HUES48 (cell line): ENCODE measurements around the gene ATG16L2.
A peak's percentile ranks its signal among the peaks of the same experiment; 100 is the strongest.

Experiments
- H3K27ac ChIP-seq: one replicate; pipeline ENCODE4 v1.7.0; 2013; ENCODE audit warnings: low read depth, low read length, inconsistent platforms
- H3K27me3 ChIP-seq: 2 replicates; pipeline ENCODE4 v1.6.1; 2013; ENCODE audit warnings: mild to moderate bottlenecking, low read length; ENCODE audit not compliant: control insufficient read depth, insufficient read depth
- H3K36me3 ChIP-seq: 2 replicates; pipeline ENCODE4 v1.6.1; 2013; ENCODE audit warnings: low read length; ENCODE audit not compliant: control insufficient read depth, insufficient read depth
- H3K4me1 ChIP-seq: 2 replicates; pipeline ENCODE4 v1.6.1; 2013; ENCODE audit warnings: mild to moderate bottlenecking, low read length; ENCODE audit not compliant: control insufficient read depth, insufficient read depth
- H3K4me3 ChIP-seq: 2 replicates; pipeline ENCODE4 v1.5.1; 2013; ENCODE audit warnings: mild to moderate bottlenecking, low read depth, low read length
- H3K9ac ChIP-seq: 2 replicates; pipeline ENCODE4 v1.6.1; 2013; ENCODE audit warnings: mild to moderate bottlenecking, low read depth, low read length, moderate library complexity
- H3K9me3 ChIP-seq: 2 replicates; pipeline ENCODE4 v1.6.1; 2013; ENCODE audit warnings: low read length; ENCODE audit not compliant: control insufficient read depth, insufficient read depth

Gene ATG16L2

DNA sequence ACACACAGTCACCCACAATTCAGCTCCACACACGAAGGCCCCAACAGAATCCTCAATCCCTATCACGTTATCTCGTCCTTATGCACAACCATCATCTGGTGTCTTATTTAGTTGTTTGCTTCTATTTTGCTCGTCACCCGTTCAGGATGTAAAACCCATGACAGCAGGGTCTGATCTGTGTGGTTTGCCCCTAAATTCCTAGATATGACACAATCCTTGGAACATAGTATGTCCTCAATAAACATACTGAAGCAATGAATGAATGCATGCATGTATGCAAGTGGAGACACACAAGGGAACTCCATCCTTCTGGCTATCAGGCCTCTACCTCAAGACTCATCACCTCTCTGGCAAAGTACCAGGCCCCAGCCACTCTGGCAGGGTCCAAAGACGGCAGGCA lies 40.5 kb upstream of the ATG16L2 start:
- no peaks in the 10 kb centered on the region for H3K27me3 ChIP-seq
- H3K36me3 ChIP-seq = no peaks in the 10 kb centered on the region
- no peak overlapping the region for H3K4me3 ChIP-seq
- H3K9me3 ChIP-seq = no peaks in the 10 kb centered on the region
- H3K27ac ChIP-seq = no peak overlapping the region
- H3K4me1 ChIP-seq = peaks cover 4% of the 10 kb centered on the region
- H3K9ac ChIP-seq = no peak overlapping the region

DNA sequence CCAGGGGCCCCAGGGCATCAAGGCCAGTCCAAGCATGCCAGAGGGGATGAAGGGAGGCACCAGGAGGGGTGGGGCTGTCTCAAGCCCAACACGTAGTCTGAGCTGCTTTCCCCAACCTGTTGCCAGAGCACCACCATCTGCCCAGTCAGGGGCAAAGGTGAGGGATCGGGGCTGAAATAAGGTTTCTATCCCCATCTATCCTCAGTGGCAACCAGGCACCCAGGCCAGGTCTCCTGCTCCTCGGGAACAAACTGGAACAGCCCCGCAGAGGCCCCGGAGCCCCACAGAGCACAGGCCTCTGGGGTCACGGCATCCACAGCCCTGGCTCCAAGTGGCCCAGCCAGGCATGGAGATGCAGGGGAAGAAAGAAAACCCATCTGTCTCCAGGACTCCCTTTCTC lies 39.7 kb upstream of the ATG16L2 start:
- H3K4me3 ChIP-seq = no peak overlapping the region
- no peaks in the 10 kb centered on the region for H3K36me3 ChIP-seq
- H3K9me3 ChIP-seq = no peaks in the 10 kb centered on the region
- no peak overlapping the region for H3K27ac ChIP-seq
- H3K4me1 ChIP-seq = no peaks in the 10 kb centered on the region
- H3K27me3 ChIP-seq = no peaks in the 10 kb centered on the region
- H3K9ac ChIP-seq = no peak overlapping the region

DNA sequence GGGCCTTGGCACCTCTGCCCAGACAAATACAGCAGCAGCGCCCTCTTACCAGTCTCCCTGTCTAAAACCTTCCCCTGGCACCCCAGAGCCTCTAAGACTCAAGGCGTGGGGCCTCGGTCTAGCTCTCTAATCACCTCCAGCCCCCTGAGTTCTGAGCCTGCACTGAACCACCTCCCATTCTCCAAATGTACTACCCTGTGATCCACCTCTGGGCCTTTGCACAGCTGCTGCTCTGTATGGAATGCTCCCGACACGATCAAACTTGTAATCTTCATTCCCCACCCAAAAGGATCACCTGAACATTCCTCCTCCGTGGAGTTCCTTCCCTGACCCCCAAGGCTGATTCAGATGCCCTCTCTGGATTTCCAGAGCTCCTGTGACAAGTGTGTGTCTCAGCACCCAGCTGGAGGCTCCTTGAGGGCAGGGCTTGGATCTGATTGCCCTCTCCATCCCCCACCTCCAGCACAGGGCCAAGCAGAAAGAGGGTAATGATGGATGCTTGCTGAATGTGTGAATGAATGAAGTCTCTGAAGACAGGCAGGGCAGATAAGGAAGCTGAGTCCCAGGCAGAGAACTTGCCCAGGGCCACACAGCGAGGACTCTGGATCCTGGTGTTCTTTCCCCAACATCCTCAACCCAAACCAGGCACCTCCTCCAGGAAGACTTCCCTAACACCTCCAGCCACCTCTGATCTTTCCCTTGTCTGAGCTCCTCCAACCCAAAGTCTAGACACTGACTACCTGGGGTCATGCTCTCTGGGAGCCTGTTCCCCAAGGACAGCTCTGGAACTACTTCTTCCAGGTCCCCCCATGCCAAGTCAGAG lies 38.7 kb upstream of the ATG16L2 start:
- H3K9me3 ChIP-seq = no peaks in the 10 kb centered on the region
- no peak overlapping the region for H3K27ac ChIP-seq
- H3K36me3 ChIP-seq = no peaks in the 10 kb centered on the region
- H3K9ac ChIP-seq = no peak overlapping the region
- peaks cover 1% of the 10 kb centered on the region for H3K27me3 ChIP-seq
- H3K4me3 ChIP-seq = no peak overlapping the region
- no peaks in the 10 kb centered on the region for H3K4me1 ChIP-seq

DNA sequence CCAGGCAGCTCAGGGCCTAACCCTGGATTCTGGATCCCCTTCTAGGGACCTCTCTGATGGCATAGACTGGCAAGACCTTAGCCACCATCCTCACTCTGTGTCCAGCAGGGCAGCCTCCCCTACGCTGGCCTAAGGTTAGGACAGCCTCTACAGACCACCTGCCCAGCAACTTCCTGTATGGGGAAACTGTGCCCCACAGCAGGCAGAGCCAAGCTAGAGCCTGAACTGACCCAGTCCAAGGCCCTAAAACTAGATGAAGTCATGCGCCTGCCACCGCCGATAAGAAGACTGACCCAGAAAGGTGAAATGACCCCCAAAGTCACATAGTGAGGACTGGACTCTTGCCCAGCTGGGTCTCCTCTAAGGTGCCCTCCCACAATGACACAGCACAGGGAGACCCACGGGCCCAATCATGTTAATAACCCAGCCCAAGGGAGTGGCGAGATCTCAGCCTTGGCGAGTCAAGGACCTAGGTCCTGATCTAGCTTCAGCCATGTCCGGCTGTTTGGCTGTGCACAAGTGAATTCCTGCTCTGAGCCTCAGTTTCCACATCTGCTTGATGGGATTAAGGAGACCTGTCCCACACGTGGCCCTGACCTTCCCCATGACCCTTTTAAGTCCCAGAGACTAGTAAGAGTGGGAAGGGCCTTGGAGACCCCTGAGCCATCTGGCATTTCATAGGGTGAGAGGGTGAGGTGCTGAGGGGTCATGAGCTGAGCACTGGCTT lies 37.9 kb upstream of the ATG16L2 start:
- no peak overlapping the region for H3K27ac ChIP-seq
- H3K4me3 ChIP-seq = no peak overlapping the region

DNA sequence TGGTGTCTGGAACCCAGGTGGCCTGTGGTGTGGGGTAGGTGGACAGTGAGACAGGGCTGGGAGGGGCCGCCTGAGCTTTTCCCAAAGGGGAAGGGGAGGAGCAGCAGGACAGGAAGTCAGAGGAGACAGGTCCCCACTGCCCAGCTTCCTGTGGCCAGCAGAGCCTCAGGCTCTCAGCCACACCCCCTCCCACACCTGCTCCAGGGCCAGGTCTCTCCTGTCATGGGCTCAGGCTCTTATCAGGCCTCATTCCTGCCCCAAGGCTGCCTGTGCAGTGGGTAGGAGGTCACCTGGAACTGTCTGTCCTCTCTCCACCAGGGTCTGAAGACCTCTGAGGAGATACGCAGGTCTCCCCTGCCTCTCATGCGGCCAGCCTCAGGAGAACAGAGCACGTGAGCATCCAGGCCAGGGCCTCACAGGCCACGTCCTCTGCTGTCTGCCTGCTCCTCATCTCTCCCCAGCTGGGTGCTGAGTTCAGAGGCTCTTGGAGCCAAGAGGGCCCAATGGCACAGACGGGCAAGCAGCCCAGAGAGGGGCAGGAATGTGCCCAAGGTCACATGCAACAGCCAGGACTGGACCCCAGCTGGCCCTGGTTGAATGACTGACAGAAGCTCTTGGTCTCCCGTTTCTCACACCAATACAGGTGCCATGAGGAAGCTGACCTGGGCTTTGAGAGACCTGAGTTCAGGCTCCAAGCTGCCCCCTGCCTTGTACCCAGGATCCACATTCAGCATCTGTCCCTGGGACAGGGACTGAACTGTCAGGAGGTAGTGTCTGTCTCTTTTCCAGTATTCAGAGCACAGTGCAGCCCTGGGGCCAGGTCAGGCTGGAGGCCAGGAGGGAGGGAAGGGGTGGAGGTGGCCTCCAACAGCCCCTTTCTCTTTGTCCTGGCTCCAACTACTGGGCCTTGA lies 37.1 kb upstream of the ATG16L2 start:
- Histone ChIP-seq H3K27me3 (peaks cover 8% of the 10 kb centered on the region), H3K4me3 (no peak overlapping the region), H3K4me1 (peaks cover 5% of the 10 kb centered on the region; the same call in 1 of the 2 replicates), H3K9ac (no peak overlapping the region), H3K36me3 (no peaks in the 10 kb centered on the region), H3K9me3 (no peaks in the 10 kb centered on the region), H3K27ac (no peak overlapping the region)

More for the DNA sequence above, 37.9 kb upstream of the ATG16L2 start:
- H3K36me3 ChIP-seq = no peaks in the 10 kb centered on the region
- H3K9me3 ChIP-seq = no peaks in the 10 kb centered on the region
- no peak overlapping the region for H3K9ac ChIP-seq
- peaks cover 8% of the 10 kb centered on the region for H3K27me3 ChIP-seq
- 0 out of 2 replicates have a peak, but pooled peaks cover 2% of the 10 kb centered on the region for H3K4me1 ChIP-seq

DNA sequence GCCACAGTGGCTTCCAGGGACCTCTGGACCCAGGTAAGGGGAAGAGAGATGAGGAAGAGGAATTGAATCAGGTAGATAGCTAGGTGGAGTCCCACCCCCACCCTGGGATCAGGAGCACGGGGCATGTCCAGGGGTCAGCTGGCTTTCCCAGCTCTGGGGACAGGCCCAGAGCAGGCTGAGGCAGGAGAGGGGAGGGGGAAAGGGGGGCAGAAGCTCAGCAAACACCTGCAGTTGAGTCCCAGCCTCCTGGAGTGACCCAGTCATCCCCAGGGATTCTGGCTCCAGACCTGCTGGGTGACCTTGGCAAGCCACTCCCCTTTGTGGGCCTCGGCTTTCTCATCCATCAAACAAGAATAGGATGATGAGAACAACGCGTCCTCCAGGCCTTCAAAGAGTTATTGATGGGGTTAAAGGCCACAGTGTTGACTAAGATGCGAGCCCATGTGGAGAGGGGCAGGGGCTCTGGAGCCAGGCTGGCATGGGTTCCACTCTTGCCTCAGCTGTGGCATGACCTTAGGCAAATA lies 36.4 kb upstream of the ATG16L2 start:
- Histone ChIP-seq H3K4me1 (peaks cover 9% of the 10 kb centered on the region; the same call in 1 of the 2 replicates), H3K9me3 (no peaks in the 10 kb centered on the region), H3K4me3 (no peak overlapping the region), H3K27ac (no peak overlapping the region), H3K36me3 (no peaks in the 10 kb centered on the region), H3K9ac (no peak overlapping the region), H3K27me3 (peaks cover 8% of the 10 kb centered on the region)

DNA sequence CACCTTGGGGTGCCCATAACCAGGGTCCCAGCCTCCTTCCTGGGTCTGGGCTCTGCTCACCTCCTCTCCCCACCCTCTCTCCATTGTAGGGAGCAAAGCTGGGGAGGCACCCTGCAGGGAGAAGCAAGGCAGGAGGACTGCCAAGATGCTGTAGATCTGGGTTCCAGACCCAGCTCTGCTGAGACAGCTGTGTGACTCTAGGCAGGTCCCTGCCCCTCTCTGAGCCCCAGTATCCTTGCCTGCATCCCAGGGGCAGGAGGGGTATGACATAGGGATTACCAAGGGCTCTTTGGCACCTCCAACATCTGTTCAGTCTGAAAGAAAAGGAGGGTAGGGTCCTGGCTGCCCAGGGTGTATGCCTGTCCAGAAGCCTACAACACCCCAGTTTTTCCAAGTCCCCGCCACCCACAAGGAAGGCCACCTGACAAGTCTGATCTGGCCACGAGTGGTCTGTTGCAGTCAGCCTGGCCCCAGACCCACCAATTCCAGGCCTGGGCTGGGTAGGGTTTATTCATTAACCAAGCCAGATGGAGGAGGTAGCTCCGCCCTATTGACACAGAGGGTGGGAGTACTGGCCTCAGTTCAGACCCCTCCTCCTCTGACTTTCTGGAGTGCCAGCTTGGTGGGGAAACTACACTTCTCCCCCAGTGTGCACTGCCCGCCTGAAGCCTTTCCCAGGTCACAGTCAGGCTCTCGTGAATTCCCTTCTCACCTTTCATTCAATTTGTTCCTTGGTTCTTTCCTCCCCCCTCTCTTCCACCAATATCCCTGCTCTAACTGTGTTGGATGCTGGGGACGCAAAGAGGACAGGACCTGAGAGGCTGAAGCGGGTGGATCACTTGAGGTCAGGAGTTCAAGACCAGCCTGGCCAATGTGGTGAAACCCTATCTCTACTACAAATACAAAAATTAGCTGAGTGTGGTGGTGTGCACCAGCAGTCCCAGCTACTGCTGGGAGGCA lies 35.4 kb upstream of the ATG16L2 start:
- Histone ChIP-seq H3K27ac (no peak overlapping the region), H3K9me3 (no peaks in the 10 kb centered on the region), H3K27me3 (peaks cover 8% of the 10 kb centered on the region), H3K9ac (no peak overlapping the region), H3K4me1 (peaks cover 9% of the 10 kb centered on the region; the same call in 1 of the 2 replicates), H3K4me3 (no peak overlapping the region), H3K36me3 (no peaks in the 10 kb centered on the region)

DNA sequence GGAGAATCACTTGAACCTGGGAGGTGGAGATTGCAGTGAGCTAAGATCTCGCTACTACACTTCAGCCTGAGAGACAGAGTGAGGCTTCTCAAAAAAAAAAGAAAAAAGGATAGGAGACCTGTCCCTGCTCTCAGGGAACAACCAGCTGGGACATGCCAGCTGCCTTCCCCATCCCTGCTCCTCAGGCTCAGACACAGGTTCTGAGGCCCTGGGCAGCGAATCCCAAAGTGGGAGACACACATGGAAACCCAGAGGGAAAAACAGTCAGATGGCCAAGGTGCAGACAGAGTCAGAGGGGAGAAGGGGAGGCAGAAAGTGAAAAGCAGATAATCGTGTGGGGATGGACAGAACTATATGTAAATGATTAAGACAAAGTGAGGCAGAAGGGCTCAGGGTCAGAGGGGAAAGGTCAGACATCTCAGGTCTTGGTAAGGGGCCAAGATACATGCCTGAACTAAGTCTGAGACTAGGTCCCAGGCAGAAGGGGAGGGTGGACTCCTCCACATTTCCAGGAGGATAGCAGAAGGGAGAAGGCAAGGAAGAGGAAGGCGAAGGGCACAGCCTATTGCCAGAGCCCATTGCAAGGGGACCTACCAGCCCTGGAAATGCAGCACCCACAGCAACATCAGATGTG lies 34.6 kb upstream of the ATG16L2 start:
- Histone ChIP-seq H3K9ac (no peak overlapping the region), H3K4me1 (peaks cover 9% of the 10 kb centered on the region; the same call in 1 of the 2 replicates), H3K27ac (no peak overlapping the region), H3K4me3 (no peak overlapping the region), H3K36me3 (no peaks in the 10 kb centered on the region), H3K9me3 (no peaks in the 10 kb centered on the region), H3K27me3 (peaks cover 8% of the 10 kb centered on the region)

DNA sequence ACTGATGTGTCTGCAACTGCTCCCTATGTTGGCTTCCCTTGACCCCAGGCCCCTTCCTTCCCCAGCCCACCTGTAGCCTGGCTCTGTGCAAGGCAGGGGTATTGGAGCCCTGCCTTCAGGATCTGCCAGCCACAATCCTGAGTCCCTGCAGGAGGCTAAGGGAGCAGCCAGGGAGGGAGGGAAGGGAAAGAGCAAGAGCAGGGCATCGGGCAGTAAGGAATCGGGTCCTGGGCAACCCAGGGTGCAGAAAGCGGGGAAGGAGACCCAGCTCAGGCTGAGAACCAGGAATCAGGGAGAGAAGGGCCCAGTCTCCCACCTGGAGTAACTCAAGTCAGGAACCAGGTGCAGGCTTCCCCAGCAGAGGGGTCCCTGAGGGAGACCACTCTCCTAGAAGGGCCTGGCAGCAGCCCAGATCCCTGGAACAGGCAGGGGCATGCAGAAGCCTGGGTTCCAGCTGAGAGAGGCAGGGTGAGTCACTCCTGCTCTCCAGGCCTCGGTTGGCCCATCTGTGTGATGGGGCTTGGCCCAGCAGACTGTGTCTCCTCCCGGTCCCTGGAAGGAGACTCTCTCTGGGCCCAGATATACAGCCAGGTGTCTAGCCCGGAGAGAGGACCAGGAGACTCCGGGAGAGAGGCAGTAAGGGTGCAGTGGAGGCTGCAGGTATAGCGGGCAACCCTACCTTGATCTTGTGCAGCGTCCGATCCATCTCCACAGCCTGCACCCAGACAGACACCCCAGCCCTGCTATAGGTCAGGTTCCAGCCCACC lies 33.7 kb upstream of the ATG16L2 start:
- no peak overlapping the region for H3K27ac ChIP-seq
- H3K9ac ChIP-seq = no peak overlapping the region
- no peaks in the 10 kb centered on the region for H3K36me3 ChIP-seq
- peaks cover 9% of the 10 kb centered on the region; the same call in 1 of the 2 replicates for H3K4me1 ChIP-seq
- peak overlapping the region; percentile 62 for H3K4me3 ChIP-seq
- H3K27me3 ChIP-seq = peaks cover 8% of the 10 kb centered on the region
- no peaks in the 10 kb centered on the region for H3K9me3 ChIP-seq
